HG03139 (cell line): ENCODE measurements around the gene NUF2.
"Not testable (repeated sequence)": the region's sequence is repeated elsewhere in the genome, so short reads cannot be mapped to it uniquely, and the experiment has no call there.

ENCODE experiments used
- ATAC-seq: cut with Tn5 transposase; IDR thresholded peaks from one replicate; pipeline ENCODE4 v1.9.1; 2021; ENCODE audit not compliant: unreplicated experiment

NUF2 gene

GRCh38 chr1:163321311-163322305 is at the start of gene NUF2:
Gene NUF2 (plus strand): TSS chr1:163321954. CDS start chr1:163326052, 4,098 bp downstream.
- peak; percentile 97 for ATAC-seq

GRCh38 chr1:163273766-163274441 is 47.9 kb upstream of the NUF2 start:
- no peak for ATAC-seq

- no peak for ATAC-seq
Observed at GRCh38 chr1:163275222-163275621, 46.5 kb upstream of the NUF2 start.

- no peak for ATAC-seq
Observed at GRCh38 chr1:163278602-163279001, 43.2 kb upstream of the NUF2 start.

GRCh38 chr1:163284867-163285266 is 36.9 kb upstream of the NUF2 start:
- ATAC-seq: not testable (repeated sequence)

- no peak for ATAC-seq
Observed at GRCh38 chr1:163290025-163290640, 31.6 kb upstream of the NUF2 start.

- ATAC-seq: no peak
Observed at GRCh38 chr1:163291461-163291860, 30.3 kb upstream of the NUF2 start.

GRCh38 chr1:163292153-163292552 is 29.6 kb upstream of the NUF2 start:
- ATAC-seq: not testable (repeated sequence)

GRCh38 chr1:163293497-163293896 is 28.3 kb upstream of the NUF2 start:
- ATAC-seq: not testable (repeated sequence)

- no peak for ATAC-seq
Observed at GRCh38 chr1:163295949-163296348, 25.8 kb upstream of the NUF2 start.

GRCh38 chr1:163296504-163297263 is 25.1 kb upstream of the NUF2 start:
- no peak for ATAC-seq

- no peak for ATAC-seq
Observed at GRCh38 chr1:163298365-163298764, 23.4 kb upstream of the NUF2 start.

GRCh38 chr1:163300568-163300967 is 21.2 kb upstream of the NUF2 start:
- ATAC-seq: no peak

GRCh38 chr1:163303561-163303960 is 18.2 kb upstream of the NUF2 start:
- ATAC-seq: no peak

- no peak for ATAC-seq
Observed at GRCh38 chr1:163305441-163305840, 16.3 kb upstream of the NUF2 start.

GRCh38 chr1:163307479-163308171 is 14.1 kb upstream of the NUF2 start:
- ATAC-seq: no peak

- ATAC-seq: no peak
Observed at GRCh38 chr1:163308811-163309210, 12.9 kb upstream of the NUF2 start.

GRCh38 chr1:163315773-163316374 is 5.9 kb upstream of the NUF2 start:
- ATAC-seq: no peak

GRCh38 chr1:163320891-163321290 is 863 bp upstream of the NUF2 start:
- no peak for ATAC-seq

- not testable (repeated sequence) for ATAC-seq
Observed at GRCh38 chr1:163323339-163323738, 1.6 kb downstream of the NUF2 start.
